GM18505 (cell line): ENCODE measurements around the gene TECTB.

Source experiments
- ATAC-seq: cut with Tn5 transposase; IDR thresholded peaks from one replicate; pipeline ENCODE4 v1.9.1; 2021; ENCODE audit not compliant: unreplicated experiment
- POLR2A ChIP-seq: IDR thresholded peaks from 4 replicates; pipeline ENCODE4 v1.6.1; 2011; ENCODE audit warnings: borderline replicate concordance; ENCODE audit not compliant: insufficient read depth, insufficient read length; ENCODE audit errors: extremely low read depth

Gene TECTB

DNA sequence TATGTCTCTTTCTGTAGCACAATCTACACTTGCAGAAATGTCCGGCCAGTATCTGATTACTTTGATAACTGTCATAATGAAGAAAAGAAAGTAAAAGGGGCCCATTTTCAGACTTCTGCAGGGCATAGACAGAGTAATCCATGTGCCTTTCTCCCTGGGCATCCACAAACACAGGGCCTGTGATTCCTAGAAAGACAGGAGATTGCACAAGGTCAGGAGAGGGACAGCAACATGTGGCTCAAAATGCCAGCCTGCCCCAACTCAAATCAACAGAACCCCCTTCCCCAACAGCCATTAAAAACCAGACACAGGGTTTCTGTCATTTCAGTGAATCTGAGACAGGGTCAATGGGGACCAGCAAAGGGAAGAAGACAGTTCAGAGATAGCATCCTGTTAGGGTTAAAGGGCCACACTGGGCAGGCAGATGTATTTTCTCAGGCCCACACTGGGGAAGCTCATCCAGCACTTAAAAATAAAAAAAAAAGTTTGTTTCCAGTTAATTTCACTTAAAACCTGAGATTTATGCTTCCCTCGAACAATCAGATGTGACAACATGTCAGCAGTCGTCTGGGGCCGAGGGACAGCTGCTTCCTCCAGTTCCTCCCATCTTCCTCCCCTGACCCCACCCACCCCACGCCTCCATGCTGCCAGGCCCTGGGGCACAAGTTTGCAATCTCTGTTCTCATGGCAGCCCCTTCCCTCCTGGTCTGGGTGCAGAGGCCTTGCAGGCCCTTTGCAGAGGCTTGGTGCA is 60.0 kb downstream of the TECTB start:
- no peak for ATAC-seq

DNA sequence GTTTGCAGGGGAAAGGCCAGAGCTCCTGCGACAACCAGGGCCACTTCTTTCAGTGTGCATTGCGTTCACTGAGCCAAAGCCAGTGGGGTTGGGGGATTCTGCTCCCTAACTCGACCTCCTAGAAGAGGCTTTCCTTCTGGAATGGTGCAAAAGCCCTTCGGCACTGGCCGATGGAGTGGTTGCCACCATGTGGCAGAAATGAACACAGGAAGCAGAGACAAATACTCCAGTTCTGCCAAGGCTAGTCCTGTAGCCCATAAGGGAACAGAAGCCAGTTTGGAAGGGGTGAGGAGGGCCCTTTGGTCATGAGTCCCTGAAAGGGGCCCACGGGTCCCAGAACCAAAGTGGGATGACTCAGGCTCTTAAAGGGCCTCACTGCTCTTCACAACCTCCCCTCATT is 61.1 kb downstream of the TECTB start:
- TF ChIP-seq POLR2A, result no peak
- no peak for ATAC-seq

More for the DNA sequence above, 60.0 kb downstream of the TECTB start:
- no peak for TF ChIP-seq POLR2A

DNA sequence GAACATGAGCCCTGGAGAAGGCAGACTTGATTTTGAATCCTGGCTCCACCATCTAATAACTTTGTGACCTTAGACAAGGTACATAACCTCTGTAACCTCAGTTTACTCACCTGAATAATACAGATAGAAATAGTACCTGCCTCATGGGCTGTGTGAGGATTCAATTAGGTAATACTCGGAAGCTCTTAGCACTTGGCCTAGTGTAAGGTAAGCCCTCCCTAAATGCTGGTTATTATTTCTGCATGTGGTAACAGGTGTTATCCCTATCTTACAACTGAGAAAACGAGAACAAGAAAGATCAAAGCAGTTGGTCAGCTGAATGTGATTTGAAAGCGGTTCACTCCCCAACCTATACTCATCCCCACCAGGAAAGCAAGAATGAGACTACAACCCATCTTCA is 62.0 kb downstream of the TECTB start:
- ATAC-seq, result no peak
- no peak for TF ChIP-seq POLR2A

DNA sequence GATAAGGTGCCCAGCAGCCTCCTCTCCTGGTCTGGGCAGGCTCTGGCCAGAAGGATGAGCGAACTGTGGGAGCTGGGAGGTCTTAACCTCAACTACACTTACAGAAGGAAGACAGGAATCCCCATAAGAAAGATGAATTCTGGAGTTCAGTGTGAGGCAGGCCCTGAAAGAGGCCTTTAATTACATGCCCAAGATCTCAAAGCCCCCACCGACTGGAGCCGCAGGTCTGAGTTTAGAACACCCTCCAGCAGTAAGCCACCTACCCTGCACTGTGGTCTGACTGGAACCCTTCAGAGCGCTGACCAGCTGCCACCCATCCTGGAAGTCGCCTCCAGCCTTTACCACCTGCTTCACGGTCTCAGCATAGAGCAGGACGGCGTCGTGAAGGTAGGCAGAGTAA is 62.5 kb downstream of the TECTB start:
- TF ChIP-seq POLR2A, result no peak
- no peak for ATAC-seq

DNA sequence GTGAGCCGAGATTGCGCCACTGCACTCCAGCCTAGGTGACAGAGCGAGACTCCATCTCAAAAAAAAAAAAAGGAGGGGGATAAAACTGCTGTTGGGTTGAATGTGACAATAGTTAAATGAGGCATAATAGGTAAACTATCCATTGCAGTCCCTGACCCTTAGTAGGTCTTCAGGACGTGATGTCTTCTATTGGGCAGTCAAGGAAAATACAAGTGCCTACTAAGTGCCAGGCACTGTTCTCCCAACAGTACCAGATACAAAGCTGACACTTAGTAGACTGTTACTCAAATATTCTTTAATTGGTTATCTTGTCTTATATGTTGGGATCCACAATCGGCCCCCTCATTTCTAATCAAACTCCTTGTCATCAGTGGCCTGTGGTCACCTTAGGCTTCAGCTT is 63.6 kb downstream of the TECTB start:
- ATAC-seq, result no peak
- TF ChIP-seq POLR2A, result no peak

DNA sequence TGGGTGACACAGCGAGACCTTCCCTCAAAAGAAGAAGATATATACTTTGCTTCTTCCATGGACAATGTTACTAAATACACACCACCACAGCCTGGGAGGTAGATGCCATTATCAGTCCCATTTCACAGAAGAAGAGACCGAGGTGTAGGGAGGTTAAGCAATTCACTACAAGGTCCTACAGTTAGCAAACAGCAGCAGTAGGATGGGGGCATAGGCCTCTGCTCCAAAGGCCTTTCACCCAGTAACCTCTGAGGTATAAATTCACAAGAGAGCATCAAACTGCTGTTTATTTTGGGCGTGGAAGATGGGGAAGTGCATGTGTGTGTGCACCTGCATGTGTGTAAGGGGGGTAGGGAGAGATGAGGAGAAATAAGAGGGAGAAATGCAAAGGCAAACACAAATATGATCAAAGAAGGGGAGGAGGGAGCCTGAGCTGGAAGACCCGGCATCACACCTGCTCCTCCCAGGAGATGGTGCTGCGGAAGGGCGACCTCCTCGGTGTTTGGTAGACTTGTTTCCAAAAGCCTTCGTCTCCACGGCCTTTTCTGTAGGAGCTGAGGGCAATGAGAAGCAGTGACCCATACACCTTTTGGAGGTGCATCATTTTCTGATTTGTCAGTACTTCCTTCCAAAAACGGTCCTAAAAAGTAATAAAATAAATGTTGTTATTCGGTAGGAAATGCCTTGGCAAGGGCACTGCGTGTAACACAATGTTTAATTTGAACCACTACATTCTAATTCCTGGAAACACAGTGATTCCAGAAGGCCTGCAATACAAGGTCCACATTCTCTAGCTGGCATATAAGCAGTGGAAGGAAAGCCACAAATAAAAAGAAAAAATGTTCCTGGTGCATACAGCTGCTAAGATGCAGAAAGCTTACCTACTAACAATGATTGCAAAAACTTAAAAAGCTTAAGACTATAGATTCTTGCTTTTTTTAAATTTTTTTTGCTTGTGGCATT is 64.8 kb downstream of the TECTB start:
- no peak for ATAC-seq
- TF ChIP-seq POLR2A, result no peak

DNA sequence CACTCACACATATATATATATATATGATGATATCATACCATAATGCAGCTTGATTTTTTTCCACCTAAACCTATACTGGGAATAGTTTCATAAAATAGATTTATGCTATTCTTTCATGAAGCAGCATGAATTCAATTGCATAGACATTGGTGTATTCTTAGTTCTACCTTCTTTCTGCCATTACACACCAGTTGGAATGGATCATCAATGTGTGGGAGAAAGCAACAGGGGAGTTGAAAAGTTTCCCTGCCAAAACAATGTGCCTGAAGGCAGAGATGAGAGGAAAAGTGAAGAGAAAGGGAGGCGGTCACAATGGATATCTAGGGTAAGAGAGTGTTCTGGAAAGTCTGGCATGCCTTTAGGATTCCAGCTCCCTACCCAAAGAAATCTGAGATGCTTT is 65.6 kb downstream of the TECTB start:
- no peak for ATAC-seq
- TF ChIP-seq POLR2A, result no peak

DNA sequence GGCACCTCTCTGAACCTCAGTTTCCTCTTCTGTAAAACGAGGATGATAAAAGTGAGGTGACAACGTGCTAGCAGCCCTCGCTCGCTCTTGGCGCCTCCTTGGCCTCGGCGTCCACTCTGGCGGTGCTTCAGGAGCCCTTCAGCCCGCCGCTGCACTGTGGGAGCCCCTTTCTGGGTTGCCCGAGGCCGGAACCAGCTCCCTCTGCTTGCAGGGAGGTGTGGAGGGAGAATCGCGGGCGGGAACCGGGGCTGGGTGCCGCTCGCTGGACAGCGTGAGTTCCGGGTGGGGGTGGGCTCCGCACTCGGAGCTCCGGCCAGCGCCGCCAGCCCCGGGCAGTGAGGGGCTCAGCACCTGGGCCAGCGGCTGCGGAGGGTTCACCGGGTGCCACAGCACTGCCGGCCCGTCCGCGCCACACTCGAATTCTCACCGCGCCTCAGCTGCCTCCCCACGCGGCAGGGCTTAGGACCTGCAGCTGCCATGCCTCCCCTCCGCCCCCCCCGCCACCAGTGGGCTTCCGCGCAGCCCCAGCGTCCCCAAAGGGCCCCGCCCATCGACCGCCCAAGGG is 66.4 kb downstream of the TECTB start:
- no peak for TF ChIP-seq POLR2A
- no peak for ATAC-seq

DNA sequence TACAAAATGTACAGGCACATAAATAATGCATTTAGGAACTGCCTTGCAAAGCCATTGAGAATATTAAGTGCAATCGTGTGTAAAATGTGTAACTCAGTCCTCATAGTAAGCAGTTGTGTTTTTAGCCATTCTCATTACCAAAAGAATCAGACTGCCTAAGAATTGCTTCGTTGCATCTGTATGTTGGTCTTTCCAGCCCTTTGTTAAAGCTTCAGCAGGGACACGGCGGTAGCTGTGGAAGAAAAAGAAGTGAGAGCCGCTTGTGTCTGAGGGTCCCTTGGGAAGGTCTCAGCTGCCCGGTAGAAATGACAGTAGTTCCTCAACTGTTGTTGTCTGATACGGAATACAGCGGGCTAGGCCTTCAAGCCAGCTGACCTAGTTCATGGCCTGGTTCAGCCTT is 67.9 kb downstream of the TECTB start:
- ATAC-seq, result no peak
- no peak for TF ChIP-seq POLR2A

DNA sequence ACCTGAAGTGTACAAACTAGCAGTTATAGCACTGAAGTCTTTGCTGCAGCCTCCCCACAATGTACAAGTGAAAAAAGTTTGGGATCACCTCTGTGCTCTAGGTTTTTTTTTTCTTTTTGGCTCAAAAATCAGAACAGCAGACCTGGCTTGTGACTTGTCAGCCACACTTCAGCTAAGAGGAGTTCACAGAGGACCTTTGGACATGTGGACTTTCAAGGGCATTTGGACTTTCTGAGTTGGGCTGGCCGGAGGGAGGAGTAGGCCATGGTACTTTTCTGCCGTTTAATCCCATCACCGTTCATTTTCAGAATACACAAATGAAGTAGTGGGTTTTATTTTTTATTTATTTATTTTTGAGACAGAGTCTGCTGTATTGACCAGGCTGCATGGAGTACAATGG is 68.8 kb downstream of the TECTB start:
- no peak for TF ChIP-seq POLR2A
- ATAC-seq, result no peak

DNA sequence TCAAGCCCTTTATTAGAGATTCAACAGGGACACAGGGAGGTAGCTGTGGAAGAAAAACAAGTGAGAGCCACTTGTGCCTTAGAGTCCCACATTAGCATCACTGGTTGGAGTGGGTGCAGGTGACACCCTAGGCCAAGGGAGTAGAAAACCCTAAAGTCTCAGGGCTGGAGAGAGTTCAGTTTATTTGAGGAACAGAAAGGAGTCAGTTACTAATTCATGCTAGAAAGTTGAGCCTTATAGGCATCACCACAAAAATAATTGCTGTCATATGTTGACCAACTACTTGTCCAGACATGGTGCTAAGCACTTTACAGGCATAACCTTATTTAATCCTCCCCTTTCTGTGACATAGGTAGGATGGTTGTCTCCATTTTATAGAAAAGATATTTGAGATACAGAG is 69.8 kb downstream of the TECTB start:
- ATAC-seq, result no peak
- no peak for TF ChIP-seq POLR2A
